Bronchial epithelial cell (primary cell): ENCODE results near the gene SLC2A10. TPM values are rescaled to one million over a fixed set of nuclear protein-coding genes. Genes with fewer than 3 reads are reported as not detected.

ENCODE experiments used
- DNase-seq: peaks from one replicate; pipeline ENCODE4 v3.0.0-alpha.2; 2010; ENCODE audit warnings: low read depth
- FAIRE-seq: peaks from 2 replicates; lab custom pipeline; 2011; peaks lifted over from hg19 to GRCh38; lab: Jason Lieb, UNC
- H3K27me3 ChIP-seq: 2 replicates; pipeline ENCODE4 v1.5.1; 2011; ENCODE audit warnings: low read length; ENCODE audit not compliant: control insufficient read depth, insufficient read depth
- H3K36me3 ChIP-seq: 2 replicates; pipeline ENCODE4 v1.5.1; 2011; ENCODE audit warnings: low read length; ENCODE audit not compliant: control insufficient read depth, insufficient read depth
- H3K4me3 ChIP-seq: 2 replicates; pipeline ENCODE4 v1.5.1; 2011; ENCODE audit warnings: mild to moderate bottlenecking, low read depth, low read length, control low read depth
- total RNA-seq: library from RNA; depleted of rRNA; stranded (reverse); fragments of >200 nt; gene quantifications from 2 replicates; pipeline ENCODE4 v1.2.1, GENCODE V29; 2014
- TF ChIP-seq, protein P1 (sequence below): IDR thresholded peaks from 2 replicates; pipeline ENCODE4 v1.5.1; 2011; ENCODE audit warnings: mild to moderate bottlenecking, moderate library complexity, low read length, control low read depth, inconsistent platforms; ENCODE audit not compliant: insufficient read depth, severe bottlenecking

SLC2A10 gene
- total RNA-seq, 1 donor from 2014 or later: 19.2 TPM

GRCh38 chr20:46720019-46720418, 10.6 kb downstream of the SLC2A10 start:
- Histone ChIP-seq H3K4me3 (no peak overlapping the region), H3K27me3 (no peaks in the 10 kb centered on the region), H3K36me3 (no peaks in the 10 kb centered on the region)
- DNase-seq: no peak
- TF ChIP-seq, protein P1, sequence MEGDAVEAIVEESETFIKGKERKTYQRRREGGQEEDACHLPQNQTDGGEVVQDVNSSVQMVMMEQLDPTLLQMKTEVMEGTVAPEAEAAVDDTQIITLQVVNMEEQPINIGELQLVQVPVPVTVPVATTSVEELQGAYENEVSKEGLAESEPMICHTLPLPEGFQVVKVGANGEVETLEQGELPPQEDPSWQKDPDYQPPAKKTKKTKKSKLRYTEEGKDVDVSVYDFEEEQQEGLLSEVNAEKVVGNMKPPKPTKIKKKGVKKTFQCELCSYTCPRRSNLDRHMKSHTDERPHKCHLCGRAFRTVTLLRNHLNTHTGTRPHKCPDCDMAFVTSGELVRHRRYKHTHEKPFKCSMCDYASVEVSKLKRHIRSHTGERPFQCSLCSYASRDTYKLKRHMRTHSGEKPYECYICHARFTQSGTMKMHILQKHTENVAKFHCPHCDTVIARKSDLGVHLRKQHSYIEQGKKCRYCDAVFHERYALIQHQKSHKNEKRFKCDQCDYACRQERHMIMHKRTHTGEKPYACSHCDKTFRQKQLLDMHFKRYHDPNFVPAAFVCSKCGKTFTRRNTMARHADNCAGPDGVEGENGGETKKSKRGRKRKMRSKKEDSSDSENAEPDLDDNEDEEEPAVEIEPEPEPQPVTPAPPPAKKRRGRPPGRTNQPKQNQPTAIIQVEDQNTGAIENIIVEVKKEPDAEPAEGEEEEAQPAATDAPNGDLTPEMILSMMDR: no peak
- no peak for FAIRE-seq

DNA sequence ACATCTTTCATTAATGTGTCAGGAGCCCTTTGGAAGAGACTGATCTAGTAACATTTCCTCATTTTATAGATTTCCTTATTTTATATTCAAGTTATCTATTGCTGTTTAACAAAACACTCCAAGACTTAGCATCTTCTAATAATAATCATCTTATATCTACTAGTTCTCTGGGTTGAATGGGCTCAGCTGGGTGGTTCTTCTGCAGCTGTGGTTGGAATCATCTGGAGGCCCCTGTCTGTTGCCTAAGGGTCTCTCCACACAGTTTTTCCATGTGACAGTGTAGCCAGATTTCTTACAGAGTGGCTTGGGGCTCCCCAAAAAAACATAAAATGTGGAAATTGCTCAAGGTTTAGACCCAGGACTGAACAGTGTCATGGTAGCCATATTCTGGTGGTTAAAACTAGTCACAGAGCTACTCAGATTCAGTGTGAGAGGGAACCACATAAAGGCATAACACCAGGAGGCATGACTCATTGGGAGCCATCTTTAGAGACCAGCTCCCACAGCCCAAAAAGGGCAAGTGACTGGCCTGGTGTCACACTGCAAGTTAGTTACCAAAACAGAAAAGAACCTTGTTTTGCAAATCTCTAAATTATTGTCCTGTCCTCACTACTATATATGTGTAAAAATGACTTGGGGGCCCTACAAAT, 11.5 kb downstream of the SLC2A10 start:
- TF ChIP-seq, protein P1: no peak
- FAIRE-seq (no peak), DNase-seq (no peak)
- no peaks in the 10 kb centered on the region for H3K36me3 ChIP-seq
- no peaks in the 10 kb centered on the region for H3K27me3 ChIP-seq
- H3K4me3 ChIP-seq: no peak overlapping the region

- FAIRE-seq (no peak), DNase-seq (no peak)
- Histone ChIP-seq H3K27me3 (no peaks in the 10 kb centered on the region), H3K36me3 (no peaks in the 10 kb centered on the region), H3K4me3 (no peak overlapping the region)
- TF ChIP-seq, protein P1: no peak
Observed at GRCh38 chr20:46721476-46721875, 12.0 kb downstream of the SLC2A10 start.

DNA sequence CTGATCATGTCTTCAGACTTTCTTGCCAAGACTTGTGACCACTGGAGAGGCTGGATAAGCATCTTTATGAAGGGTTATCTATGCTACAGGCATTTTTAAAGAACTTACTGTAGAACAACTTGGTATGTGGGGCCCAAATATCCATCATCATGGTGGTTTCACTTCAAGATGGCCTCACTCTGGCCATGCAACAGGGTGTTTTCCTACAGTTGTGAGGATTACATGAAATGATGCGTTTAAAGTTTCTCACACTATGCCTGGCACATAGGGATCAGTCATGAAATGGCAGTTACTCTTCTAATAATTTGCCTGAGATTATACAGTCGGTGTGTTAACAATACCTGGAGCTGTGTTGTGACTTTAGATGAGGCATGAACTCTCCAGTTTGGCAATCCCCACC, 13.0 kb downstream of the SLC2A10 start:
- FAIRE-seq (no peak), DNase-seq (no peak)
- Histone ChIP-seq H3K4me3 (no peak overlapping the region), H3K36me3 (no peaks in the 10 kb centered on the region), H3K27me3 (no peaks in the 10 kb centered on the region)
- TF ChIP-seq, protein P1: no peak

DNA sequence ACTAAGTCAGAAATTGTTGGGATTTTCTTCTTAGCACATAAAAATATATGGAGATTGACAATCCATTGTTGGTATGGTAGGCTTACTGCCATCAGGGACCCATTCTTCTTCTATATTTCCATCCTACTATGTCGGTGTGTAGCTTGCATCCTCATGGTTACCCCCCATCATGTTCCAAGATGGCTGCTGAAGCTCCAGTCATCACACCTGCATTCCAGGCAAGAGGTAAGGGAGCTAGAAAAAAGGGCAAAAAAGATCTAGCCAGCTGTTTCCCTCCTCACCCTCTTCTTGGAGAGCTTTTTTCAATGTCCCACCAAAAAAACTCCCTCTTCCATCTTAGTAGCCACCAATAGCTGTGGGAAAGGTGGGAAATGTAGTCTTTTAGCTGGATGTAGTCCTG, 13.6 kb downstream of the SLC2A10 start:
- H3K36me3 ChIP-seq: no peaks in the 10 kb centered on the region
- FAIRE-seq (no peak), DNase-seq (no peak)
- TF ChIP-seq, protein P1: no peak
- no peak overlapping the region for H3K4me3 ChIP-seq
- H3K27me3 ChIP-seq: no peaks in the 10 kb centered on the region
